ENCODE measurements around the gene ANGPTL2. TPM values are rescaled to one million over a fixed set of nuclear protein-coding genes. Genes with fewer than 3 reads are reported as not detected.

ANGPTL2 gene
- total and polyA plus RNA-seq, 4 donors = 0.93 to 3.2 (median 1.9) TPM

GRCh38 chr9:127099664-127100063 is 22.8 kb downstream of the ANGPTL2 start:
- H3K27ac ChIP-seq (ENCODE audit: low read depth in 1 of 2, low read length in 2 of 2) = no peak overlapping the region

GRCh38 chr9:127098916-127099553 is 23.4 kb downstream of the ANGPTL2 start:
- no peak for DNase-seq (ENCODE audit: low spot score)
- Histone ChIP-seq H3K4me1 (ENCODE audit: control insufficient read depth in 4 of 4, insufficient read depth in 4 of 4, low read length in 3 of 4) (no peaks in the 10 kb centered on the region), H3K27ac (ENCODE audit: low read depth in 1 of 2, low read length in 2 of 2) (no peak overlapping the region), H3K27me3 (ENCODE audit: control insufficient read depth in 4 of 4, insufficient read depth in 4 of 4, low read length in 3 of 4) (no peaks in the 10 kb centered on the region), H3K9ac (ENCODE audit: low read depth in 1 of 2, low read length in 2 of 2) (no peak overlapping the region), H3K4me3 (ENCODE audit: low read depth in 1 of 3, low read length in 3 of 3) (no peak overlapping the region), H3K36me3 (ENCODE audit: control insufficient read depth in 4 of 4, insufficient read depth in 3 of 4, low read depth in 1 of 4, low read length in 3 of 4) (no peaks in the 10 kb centered on the region), H3K9me3 (ENCODE audit: control insufficient read depth in 4 of 4, low read length in 3 of 4) (no peaks in the 10 kb centered on the region)
- WGBS = 90% methylated on average over 7 of the region's 7 CpGs
- TF ChIP-seq EGR1 (IDR thresholded peaks at IDR 0.05; ENCODE audit: low read depth in 2 of 2) (no peak), FOXA2 (IDR thresholded peaks at IDR 0.05) (no peak), SP1 (IDR thresholded peaks at IDR 0.05) (no peak), TAF1 (conservative IDR thresholded peaks at IDR 0.05) (no peak), GABPA (IDR thresholded peaks at IDR 0.05 in 1 of 2, conservative IDR thresholded peaks at IDR 0.05 in 1 of 2) (no peak), CTCF (IDR thresholded peaks at IDR 0.05; ENCODE audit: low read depth, low read length, missing input control) (no peak), RXRA (IDR thresholded peaks at IDR 0.05) (no peak), JUND (IDR thresholded peaks at IDR 0.05) (no peak), ZBTB33 (IDR thresholded peaks at IDR 0.05) (no peak), HNF4A (conservative IDR thresholded peaks at IDR 0.05) (no peak)

More at GRCh38 chr9:127099664-127100063, 22.8 kb downstream of the ANGPTL2 start:
- H3K4me3 ChIP-seq (ENCODE audit: low read depth in 1 of 3, low read length in 3 of 3) = no peak overlapping the region
- H3K4me1 ChIP-seq (ENCODE audit: control insufficient read depth in 4 of 4, insufficient read depth in 4 of 4, low read length in 3 of 4) = no peaks in the 10 kb centered on the region
- H3K9ac ChIP-seq (ENCODE audit: low read depth in 1 of 2, low read length in 2 of 2) = no peak overlapping the region
- WGBS = 88% methylated on average over 3 of the region's 3 CpGs
- no peak for TF ChIP-seq FOXA2 (IDR thresholded peaks at IDR 0.05)
- TF ChIP-seq YY1 (IDR thresholded peaks at IDR 0.05) = no peak
- no peaks in the 10 kb centered on the region for H3K27me3 ChIP-seq (ENCODE audit: control insufficient read depth in 4 of 4, insufficient read depth in 4 of 4, low read length in 3 of 4)
- no peaks in the 10 kb centered on the region for H3K9me3 ChIP-seq (ENCODE audit: control insufficient read depth in 4 of 4, low read length in 3 of 4)
- no peak for DNase-seq (ENCODE audit: low spot score)
- H3K36me3 ChIP-seq (ENCODE audit: control insufficient read depth in 4 of 4, insufficient read depth in 3 of 4, low read depth in 1 of 4, low read length in 3 of 4) = no peaks in the 10 kb centered on the region

GRCh38 chr9:127097683-127098082 is 24.8 kb downstream of the ANGPTL2 start:
- WGBS = 96% methylated on average over 5 of the region's 5 CpGs
- Histone ChIP-seq H3K9me3 (ENCODE audit: control insufficient read depth in 4 of 4, low read length in 3 of 4) (no peaks in the 10 kb centered on the region), H3K9ac (ENCODE audit: low read depth in 1 of 2, low read length in 2 of 2) (no peak overlapping the region), H3K4me3 (ENCODE audit: low read depth in 1 of 3, low read length in 3 of 3) (no peak overlapping the region), H3K27me3 (ENCODE audit: control insufficient read depth in 4 of 4, insufficient read depth in 4 of 4, low read length in 3 of 4) (no peaks in the 10 kb centered on the region), H3K36me3 (ENCODE audit: control insufficient read depth in 4 of 4, insufficient read depth in 3 of 4, low read depth in 1 of 4, low read length in 3 of 4) (no peaks in the 10 kb centered on the region), H3K4me1 (ENCODE audit: control insufficient read depth in 4 of 4, insufficient read depth in 4 of 4, low read length in 3 of 4) (no peaks in the 10 kb centered on the region), H3K27ac (ENCODE audit: low read depth in 1 of 2, low read length in 2 of 2) (no peak overlapping the region)
- DNase-seq (ENCODE audit: low spot score) = no peak
- TF ChIP-seq TAF1 (conservative IDR thresholded peaks at IDR 0.05) (no peak), RAD21 (IDR thresholded peaks at IDR 0.05) (no peak), CTCF (IDR thresholded peaks at IDR 0.05; ENCODE audit: low read depth, low read length, missing input control) (no peak), FOXA1 (IDR thresholded peaks at IDR 0.05) (no peak), ZBTB33 (IDR thresholded peaks at IDR 0.05) (no peak), YY1 (IDR thresholded peaks at IDR 0.05) (no peak), JUND (IDR thresholded peaks at IDR 0.05) (no peak), SP1 (IDR thresholded peaks at IDR 0.05) (no peak), HNF4G (IDR thresholded peaks at IDR 0.05) (no peak), EGR1 (IDR thresholded peaks at IDR 0.05; ENCODE audit: low read depth in 2 of 2) (no peak), RXRA (IDR thresholded peaks at IDR 0.05) (no peak), REST (IDR thresholded peaks at IDR 0.05) (no peak)
